Left lobe of liver (tissue), 2 donors: ENCODE measurements around the gene UBA52. TPM values are rescaled to one million over a fixed set of nuclear protein-coding genes. Genes with fewer than 3 reads are reported as not detected.
"Not testable (repeated sequence)": the region's sequence is repeated elsewhere in the genome, so short reads cannot be mapped to it uniquely, and the experiment has no call there.

Experiments used
- ATAC-seq: fragments of 200-7000 bp; cut with Tn5 transposase; one replicate; pipeline ENCODE4 v1.9.1; 2020; ENCODE audit warnings: mild to moderate bottlenecking, moderate library complexity
- DNase-seq: peaks from one replicate; pipeline ENCODE4 v3.0.0-alpha.2; 2020; ENCODE audit warnings: low spot score
- total RNA-seq: library from RNA; stranded (reverse); gene quantifications from one replicate; pipeline ENCODE4 v1.2.1, GENCODE V29; 2021
- donor health status: DM: no; HTN: no; CAD: no; lungs with moderate emphysema.
- donor health status: DM: no; HTN: yes; CAD: no.

UBA52 gene
- total RNA-seq, 1 donor from 2014 or later = 425 TPM

DNA sequence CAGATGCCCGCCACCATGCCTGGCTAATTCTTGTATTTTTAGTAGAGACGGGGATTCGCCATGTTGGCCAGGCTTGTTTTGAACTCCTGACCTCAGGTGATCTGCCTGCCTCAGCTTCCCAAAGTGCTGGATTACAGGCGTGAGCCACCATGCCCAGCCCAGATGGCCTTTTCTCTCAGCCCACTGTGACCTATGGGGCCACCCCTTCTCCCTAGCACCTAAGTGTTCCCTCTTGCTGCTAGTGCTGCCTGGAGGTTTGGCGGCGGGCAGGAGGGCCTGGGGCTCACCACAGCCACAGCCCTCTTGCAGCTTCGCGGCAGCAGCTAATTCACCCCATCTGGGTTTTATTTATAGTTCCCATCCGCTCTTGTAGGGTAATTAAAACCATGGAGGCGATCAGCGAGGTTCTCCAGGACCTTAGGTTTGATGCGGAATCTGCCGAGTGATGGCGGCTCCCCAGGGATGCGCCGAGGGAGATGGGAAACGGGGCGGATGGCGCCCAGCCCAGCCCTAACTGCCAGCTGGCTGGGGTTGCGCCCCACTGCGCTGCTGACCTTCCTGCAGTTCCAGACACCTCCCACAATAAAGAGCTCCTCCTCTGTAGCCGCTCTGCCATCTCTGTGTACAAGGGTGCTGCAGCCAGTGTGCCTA, 20.2 kb downstream of the UBA52 start:
- DNase-seq (no peak), ATAC-seq (no peak)

DNA sequence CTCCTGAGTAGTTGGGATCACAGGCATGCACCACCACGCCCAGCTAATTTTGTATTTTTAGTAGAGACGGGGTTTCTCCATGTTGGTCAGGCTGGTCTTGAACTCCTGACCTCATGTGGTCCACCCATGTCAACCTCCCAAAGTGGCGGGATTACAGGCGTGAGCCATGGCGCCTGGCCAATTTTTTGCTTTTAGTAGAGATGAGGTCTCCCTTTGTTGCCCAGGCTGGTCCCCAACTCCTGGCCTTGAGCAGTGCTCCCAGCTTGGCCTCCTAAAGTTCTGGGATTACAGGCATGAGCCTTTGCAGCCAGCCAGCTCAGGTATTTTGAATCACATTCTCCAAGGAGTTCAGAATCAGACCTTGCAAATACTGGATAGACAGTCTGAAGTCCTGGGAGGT, 21.1 kb downstream of the UBA52 start:
- not testable (repeated sequence) for DNase-seq, ATAC-seq

DNA sequence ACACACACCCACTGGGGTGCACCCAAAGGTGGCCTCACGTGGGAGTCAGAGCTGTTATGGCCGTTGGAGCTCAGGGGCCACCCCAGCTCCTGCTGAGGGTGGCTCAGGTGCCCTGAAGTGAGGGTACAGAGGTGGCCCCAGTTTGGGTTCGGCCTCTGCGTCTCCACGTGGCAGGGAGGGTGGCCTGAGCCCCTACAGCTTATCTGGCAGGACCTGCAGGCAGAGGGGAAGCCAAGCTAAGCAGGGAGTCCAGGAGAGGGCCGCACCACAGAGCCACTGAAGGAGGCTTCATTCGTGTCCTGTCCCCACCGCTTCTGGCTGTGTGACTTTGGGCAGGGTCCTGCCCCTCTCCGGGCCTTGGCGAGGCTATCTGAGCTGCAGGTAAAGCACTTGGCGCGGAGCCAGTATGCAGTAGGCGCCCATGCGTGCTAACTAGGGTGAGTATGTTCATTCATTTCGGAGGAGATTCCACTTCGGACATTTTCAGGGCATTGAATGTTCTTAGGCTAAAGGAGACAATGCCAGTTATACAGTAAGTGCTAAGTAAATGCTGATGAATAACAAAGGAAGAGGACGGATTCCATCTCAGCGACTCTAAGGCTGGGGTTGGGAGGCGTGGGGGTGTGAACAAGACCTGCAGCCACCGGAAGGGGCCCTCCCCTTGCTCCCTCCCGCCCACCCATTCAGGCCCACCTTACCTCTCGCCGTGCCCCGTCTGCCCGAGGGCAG, 21.9 kb downstream of the UBA52 start:
- ATAC-seq (no peak), DNase-seq (no peak)

DNA sequence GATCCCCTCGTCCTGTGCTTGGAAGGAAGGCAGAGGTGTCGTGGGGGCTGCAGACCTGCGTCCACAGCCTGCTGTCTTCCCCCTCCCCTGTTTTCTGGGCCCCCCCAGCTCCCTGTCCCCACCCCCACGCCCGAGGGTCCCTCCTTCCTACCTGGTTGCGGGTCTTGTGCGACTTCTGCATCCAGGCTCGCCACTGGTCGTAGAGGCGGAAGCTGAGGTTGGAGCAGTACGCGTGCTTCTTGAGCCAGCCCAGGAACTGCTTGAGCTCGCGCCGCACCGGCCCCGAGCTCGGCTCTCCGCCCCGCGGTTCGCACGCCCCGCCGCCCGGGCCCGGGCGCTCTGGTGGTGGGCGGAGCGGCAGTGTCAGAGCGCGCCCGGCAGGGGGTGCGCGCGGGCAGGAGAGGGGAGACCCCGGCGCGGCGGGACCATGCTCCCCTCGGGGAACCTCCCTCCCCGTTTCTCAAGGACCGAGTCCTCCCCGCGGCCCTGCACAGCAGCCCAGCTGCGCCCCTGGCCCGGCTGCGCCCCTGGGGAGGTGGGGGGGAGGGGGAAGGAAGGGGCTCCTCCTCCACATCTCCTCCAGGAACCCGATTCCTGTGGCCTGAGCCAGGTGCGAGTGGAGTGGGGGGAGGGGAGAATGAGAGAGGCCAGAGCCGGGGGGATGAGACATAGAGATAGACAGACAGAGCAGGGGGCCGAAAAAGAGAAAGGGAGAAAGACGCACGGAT, 22.6 kb downstream of the UBA52 start:
- DNase-seq (no peak), ATAC-seq (peak; percentile 76)

DNA sequence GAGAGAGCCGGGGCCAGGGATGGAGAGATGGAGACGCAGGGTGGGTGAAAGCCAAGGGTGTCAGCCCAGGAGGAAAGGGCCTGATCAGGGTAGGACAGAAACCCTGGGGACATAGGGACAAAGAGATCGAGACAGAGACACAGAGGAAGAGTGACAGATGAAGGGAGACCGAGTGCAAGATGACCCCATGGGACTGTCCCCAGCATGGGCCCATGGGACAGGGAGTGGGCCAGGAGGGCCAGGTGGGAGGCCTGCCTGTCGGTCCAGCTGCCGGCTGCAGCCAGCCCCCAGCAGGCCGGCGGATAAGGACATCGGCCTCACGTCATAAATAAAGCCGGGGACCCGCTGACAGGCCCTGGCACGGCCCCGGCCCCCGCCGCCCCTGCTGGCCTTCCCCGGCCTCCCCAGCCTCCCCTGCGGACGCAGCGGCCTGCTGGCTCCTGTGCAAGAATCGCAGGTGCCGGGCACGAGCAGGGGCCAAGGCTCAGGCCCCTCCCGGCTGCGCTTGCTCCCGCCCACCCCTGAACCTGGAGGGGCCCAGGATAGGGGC, 23.2 kb downstream of the UBA52 start:
- DNase-seq = no peak
- ATAC-seq = no peak

DNA sequence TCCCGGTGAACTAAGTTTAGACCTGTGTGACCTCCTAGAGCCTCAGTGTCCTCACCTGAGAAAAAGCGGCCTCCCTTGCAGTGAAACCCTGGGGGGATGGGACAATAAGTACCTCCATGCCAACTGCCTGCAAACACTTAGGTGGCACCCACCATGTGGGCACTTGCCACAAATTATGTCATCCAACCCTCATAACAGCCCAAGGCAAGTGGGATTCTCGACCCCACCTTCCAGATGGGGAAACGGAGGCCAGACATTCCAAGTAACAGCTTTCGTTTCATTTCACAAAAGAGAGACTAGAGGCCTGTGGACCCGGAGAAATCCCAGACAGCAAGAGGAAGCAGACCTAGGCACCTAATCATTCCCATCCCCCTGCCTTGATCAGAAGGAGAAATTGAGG, 23.8 kb downstream of the UBA52 start:
- ATAC-seq (no peak), DNase-seq (no peak)

DNA sequence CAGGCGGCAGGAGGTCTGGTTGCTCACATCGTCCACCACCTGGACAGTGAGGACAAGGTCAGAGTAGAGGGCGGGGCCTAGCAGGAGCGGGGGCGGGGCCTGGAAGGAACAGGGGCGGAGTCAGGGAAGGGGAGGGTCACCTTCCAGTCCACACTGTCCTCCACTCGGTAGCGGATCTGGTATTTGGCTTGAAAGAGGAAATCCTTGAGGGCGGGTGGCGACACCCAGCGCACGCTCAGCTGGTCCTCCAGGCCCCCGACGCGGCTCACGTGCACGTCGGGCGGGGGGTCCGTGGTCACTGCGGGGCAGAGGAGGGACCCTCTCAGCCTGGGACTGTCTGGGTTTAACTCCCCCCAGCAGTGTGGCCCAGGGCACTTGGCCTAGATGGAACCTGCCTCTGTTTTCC, 25.1 kb downstream of the UBA52 start:
- DNase-seq (peak; percentile 73), ATAC-seq (peak; percentile 86)

DNA sequence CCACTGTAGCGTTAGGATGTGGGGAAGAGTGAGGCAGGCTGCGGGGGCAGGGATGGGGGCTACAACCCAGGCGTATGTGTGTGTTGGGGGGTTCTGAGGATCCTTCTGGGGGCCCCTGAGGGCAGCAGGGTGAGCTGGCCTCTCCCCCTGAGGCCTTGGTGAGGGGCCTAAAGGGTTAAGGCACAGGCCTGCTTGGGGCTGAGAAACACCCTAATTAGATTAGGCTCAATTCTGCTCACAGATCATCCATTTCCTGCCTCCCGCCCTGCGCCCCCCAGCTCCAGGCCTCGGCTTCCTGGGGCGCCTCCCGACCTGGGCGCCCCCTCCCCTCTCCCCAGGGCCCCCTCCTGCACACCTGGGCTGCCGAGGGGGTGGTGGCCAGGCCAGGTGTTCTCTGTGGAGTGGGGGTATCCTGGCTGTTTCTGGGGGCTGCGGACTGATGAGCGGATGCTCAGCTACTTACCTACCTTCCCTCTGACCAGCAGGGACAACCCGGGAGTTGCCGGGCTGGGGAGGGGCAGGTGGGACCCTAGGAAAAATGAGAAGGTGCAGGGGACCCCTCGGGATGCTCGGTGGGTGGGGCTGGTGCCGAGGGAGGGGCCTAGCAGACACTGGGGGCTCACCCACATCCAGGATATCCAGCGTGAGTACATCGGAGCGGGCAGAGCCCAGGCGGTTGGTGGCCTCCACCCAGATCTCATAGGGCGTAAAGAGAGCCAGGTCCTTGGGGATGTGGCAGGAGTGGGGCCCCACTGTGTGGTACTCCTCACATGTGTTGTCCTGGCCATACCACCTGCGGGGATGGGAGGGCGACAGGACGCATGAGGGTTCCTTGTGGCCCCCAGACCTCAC, 26.4 kb downstream of the UBA52 start:
- ATAC-seq = no peak
- no peak for DNase-seq

DNA sequence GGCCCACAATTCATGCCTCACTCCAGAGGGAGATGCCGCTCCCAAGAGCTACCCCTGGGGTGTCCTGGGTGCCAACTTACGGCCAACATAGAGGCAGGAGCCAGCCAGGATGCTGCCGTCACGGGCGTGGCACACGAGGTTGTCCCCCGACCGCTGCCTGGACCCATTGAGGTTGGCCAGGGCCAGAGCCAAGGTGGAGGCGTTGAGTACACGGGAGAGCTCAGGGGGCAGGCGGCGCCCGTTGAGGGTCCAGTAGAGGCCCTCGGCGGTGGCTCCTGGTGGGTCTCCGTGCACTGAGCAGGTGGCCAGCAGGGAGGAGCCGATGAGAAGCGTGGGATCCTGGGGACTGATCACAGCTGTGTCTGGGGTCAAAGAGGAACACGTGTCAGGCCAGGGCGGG, 27.8 kb downstream of the UBA52 start:
- no peak for ATAC-seq
- no peak for DNase-seq

DNA sequence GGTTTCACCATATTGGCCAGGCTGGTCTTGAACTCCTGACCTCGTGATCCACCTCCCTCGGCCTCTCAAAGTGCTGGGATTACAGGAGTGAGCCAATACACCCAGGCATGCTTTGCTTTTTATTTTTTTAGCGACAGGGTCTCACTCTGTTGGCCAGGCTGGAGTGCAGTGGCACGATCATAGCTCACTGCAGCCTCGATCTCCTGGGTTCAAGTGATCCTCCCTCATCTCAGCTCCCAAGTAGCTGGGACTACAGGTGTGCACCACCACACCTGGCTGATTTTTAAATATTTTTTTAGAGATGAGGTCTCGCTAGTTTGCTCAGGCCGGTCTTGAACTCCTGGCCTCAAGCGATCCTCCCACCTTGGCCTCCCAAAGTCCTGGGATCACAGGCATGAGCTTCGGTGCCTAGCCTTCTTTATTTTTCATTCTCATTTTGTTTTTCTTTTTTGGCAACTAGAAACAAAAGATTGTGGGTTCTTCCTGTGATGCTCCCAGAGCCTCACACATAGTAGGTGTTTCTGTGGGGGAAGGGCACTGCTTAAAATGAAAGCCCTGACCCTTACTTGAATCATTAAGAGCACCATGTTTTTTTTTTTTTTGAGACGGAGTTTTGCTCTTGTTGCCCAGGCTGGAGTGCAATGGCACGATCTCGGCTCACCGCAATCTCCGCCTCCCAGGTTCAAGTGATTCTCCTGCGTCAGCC, 29.2 kb downstream of the UBA52 start:
- DNase-seq, ATAC-seq: not testable (repeated sequence)

DNA sequence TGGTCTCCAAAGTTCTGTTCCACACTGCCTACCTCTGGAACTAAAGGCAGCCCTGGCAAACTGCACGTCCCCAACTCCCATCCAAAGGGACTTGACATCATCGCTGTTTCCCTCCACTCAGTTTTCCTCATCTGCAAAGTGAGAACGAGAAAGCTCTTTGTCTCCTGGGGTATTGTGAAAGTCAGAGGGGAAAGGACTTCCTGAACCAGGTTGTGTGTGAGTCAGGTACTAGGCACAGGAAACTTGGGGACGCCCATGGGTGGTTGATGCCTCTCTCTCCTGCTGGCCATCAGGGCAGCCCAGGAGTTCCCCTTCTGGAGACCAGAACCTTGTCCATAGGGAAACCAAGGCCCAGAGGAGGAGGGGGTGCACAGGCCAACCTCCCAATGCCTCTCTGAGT, 30.2 kb downstream of the UBA52 start:
- DNase-seq (no peak), ATAC-seq (no peak)

DNA sequence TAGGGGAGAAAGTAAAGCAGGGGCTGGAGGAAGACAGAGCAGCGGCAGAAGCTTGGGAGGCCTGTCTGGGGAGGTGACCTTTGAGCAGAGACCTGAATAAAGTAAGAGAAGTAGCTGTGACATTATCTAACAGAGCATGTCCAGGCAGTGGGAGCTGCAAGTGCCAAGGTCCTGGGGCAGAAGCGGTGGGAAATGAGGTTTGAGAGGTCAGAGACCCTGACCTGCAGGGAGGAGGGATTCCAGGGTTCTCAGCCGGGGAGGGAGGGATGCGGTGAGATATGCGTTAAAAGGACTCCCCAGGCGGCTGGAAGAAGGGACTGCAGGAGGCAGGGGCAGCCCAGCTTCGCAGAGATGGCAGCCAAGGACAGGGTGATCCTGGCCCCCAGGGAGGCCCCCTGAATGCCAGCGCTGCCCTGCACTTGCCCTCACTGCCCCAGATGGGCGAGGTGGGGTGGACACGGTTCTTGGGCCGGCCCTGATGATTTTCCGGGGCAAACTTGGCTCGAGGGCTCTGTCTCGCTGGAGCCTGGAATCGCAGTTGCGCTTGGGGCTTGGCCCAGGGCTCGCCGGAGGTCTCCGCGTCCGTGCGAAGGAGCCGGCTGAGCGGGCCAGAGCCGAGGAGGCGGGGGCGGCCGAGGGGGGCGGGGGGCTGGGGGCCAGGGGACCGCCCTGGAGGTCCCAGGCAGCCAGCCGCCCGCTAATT, 31.7 kb downstream of the UBA52 start:
- peak; percentile 31 for ATAC-seq
- DNase-seq = no peak

DNA sequence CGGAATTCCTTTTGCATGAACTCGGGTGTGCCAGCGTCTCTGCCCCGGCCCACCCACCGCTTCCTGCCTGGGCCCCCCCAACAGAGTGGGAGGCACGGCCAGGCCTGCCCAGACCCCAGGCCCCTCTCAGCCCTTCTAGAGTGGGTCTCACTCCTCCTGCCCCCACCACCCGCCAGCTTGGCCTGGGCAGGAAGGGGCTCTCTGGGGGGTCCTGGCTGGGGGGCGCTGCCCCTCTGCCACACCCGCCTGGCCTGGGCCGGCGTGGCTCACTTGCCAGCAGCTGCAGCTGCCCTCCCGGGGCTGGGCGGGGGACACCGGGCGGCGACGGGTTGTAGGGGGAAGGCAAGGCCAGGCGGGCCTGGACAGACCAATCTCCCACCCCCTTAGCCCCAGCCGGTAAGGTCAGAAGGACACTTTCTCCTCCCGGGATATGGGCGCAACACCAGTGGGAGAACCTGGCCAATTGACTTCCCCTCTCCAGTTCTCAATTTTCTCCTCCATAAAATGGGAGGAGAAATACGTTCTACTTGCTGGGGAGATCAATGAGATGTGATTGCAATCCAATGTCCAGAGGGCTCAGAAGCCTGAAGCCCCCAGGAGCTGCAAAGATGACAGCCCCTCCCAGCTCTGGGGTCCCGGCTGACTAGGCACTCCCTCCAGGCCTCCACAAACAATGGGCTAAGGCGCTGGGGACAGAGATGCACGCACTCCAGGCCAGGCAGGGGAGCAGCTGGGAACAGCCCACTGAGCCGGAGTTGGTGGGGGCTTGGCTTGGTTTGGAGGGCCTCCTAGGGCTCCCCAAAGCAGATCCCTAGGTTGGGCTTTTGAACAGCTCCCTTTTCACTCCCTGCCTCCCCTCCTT, 32.5 kb downstream of the UBA52 start:
- no peak for DNase-seq
- no peak for ATAC-seq

DNA sequence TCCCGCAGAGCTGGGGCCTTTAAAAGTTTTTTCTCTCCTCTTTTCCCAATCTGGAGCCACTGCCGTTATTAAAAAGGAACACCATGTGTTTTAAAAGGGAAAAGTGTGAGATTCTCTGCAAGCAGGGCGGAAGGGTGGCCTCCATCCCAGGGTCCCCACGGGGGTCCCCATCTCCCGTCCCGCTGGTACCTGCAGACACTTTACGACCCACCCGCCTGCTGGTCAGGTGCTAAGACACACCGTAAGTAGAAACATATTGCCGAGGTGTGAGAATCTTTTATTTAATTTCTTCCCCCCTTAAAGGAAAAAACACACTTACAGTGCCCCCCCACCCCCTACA, 33.1 kb downstream of the UBA52 start:
- ATAC-seq (no peak), DNase-seq (no peak)

DNA sequence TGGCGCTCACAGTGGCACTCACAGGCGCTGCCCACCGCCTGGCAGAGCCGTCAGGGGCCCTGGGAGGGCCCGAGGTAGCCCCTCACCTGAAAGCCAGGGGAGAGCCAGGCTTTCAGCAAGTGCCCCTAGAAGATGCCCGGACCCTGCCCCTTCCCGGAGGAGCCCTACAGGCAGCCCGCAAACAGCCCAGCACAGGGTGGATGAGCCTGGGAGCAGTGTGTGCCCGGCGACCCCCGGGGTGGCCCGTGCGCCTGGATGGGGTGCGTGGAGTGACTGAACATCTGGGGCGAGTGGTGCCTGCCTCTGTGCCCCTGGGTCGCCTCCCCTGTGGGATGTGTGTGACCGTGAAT, 33.5 kb downstream of the UBA52 start:
- ATAC-seq (no peak), DNase-seq (no peak)

DNA sequence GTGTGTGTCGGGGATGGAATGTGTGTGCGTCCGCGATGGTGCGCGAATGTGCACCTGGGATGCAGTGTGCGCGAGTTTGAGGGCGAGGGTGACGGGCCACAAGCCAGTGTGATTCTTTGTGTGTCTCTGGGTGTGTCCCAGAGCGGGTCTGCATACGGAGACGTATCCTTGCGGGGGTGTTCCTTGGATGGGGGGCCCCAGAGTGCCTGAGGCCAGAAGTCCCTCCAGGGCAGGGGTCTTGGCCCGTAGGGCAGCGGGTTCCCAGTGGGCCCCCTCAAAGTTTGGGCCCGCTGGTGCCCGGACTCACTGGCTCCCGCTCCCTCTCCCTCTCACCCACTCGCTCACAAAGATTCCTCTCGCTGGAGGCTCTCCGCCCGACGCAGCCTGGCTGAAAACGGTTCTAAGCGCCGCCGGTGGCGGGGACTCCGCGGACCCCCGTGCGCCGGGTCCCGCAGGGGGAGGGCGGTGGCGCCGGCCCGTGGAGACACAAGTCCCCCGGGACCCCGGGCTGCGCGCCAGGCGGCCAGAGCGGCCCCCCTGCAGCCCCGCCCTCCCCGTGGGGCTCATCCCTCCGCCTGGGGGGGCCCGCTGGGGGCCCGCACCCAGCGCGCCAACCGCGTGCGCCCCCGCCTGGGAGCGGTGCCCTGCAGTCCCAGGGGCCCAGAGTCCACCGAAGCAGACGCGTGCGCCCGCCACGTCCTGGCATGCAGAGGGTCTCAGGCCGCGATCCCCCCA, 34.1 kb downstream of the UBA52 start:
- ATAC-seq (no peak), DNase-seq (no peak)

DNA sequence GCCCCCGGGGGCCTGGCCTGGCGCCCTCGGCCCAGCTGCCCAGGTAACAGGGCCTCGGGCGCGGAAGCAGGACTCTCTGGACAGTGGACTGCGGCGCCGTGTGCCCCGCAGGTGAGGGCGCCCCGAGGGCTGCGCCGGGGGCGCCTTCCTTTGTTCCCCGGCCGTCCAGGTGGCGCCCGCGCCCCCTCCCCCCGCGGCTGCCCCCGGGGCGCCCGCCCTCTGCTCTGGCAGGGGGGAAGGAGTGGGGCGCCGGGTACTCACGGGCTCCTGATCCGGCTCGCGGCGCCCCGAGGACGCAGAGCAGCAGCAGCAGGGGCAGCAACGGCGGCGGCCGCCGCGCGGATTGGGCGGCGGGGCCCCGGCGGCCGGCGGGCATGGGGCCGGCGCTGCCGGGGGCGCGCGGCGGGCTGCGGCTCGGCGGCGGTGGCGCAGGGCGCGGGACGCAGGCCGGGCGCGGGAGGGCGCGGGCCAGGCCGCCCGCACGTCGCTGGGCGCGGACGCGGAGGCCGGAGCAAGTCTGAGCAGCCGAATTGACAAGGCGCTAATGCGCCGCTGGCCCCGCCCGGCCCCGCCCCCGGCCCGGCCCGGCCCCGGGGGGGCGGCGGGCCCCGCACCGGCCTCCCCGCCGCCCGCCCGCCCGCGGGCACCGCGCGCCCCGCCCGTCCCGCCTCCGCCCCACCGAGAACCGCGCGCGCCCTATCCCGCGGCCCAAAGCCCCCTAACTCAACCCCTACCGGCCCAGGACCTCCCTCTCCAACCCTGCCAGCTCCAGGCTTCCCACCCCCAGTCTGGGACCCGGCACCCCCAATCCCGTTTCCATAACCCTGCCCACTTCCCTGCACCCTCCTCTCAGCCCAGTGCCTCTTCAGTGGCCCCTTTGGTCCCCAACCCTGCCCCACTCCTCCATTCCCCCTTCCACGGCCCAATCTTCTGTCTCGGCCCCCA, 34.9 kb downstream of the UBA52 start, which contains the start of gene CRLF1:
Gene CRLF1 (minus strand): TSS at position 519 of the 945 bp plus-strand sequence. CDS start 143 bp downstream, at position 376.
- no peak for DNase-seq
- no peak for ATAC-seq
